ENCODE measurements around the gene PFN2.

- no peak for TF ChIP-seq EP300 (IDR thresholded peaks at IDR 0.05)
- TF ChIP-seq CTCF (IDR thresholded peaks at IDR 0.05) = no peak
- no peak for TF ChIP-seq POLR2AphosphoS5 (IDR thresholded peaks at IDR 0.05)
- no peak for TF ChIP-seq POLR2A (IDR thresholded peaks at IDR 0.05)
Observed at GRCh38 chr3:150014782-150015181, 44.1 kb upstream of the PFN2 start.

Measured in sigmoid colon (tissue), 4 donors.